Heart left ventricle (tissue), 13 donors: Measurements from ENCODE around the gene ADARB1.

Source experiments
- POLR2A ChIP-seq, 2 donors: fragments of 450-650 bp; IDR thresholded peaks; one replicate each; pipeline ENCODE4 v1.6.1; 2017; ENCODE audit warnings: antibody characterized with exemption in 2 of 2, mild to moderate bottlenecking in 2 of 2, moderate library complexity in 2 of 2
- TF ChIP-seq, protein P1 (sequence below), 12 donors: fragments of 200-600 bp; sonication (generic) in 4 of 12; IDR thresholded peaks; one replicate each; pipeline versions ENCODE4 v1.5.0 to v1.8.0; 2018 to 2022; ENCODE audit warnings: antibody characterized with exemption in 12 of 12, mild to moderate bottlenecking in 5 of 12
- donor health status: ischemic (EF 13 %, LVEDD 7.1; RV severe dilation, severe dysfunction).
- donor health status: DM: no; HTN: yes; CAD: no.
- donor health status: DM: no; HTN: no; CAD: no.
- donor health status: ischemic (EF 25% LVEDD 6.9; RV normal size, moderate dysfunction).
- donor health status: ischemic (EF 25% LVEDD 5.7; RV mildly dilated, moderate dysfunction).
- donor health status: ischemic (EF 35%, LVEDD 5.7; RV mildly dilated, moderate dysfunction).
- donor health status: nonischemic (EF 11% LVEDD 7.7; RV severe dilation, severe dysfunction).
- donor health status: DM: yes; HTN: yes; CAD: no.
- donor health status: PGD.
- donor health status: ischemic (EF 29% LVEDD 5.4; RV normal size, mild dysfunction).
- donor health status: nonischemic (EF 23%, LVEDD 6.1; RV moderate dilation, normal function).

GRCh38 chr21:45118099-45118498, 43.7 kb downstream of the ADARB1 start:
- TF ChIP-seq, protein P1, sequence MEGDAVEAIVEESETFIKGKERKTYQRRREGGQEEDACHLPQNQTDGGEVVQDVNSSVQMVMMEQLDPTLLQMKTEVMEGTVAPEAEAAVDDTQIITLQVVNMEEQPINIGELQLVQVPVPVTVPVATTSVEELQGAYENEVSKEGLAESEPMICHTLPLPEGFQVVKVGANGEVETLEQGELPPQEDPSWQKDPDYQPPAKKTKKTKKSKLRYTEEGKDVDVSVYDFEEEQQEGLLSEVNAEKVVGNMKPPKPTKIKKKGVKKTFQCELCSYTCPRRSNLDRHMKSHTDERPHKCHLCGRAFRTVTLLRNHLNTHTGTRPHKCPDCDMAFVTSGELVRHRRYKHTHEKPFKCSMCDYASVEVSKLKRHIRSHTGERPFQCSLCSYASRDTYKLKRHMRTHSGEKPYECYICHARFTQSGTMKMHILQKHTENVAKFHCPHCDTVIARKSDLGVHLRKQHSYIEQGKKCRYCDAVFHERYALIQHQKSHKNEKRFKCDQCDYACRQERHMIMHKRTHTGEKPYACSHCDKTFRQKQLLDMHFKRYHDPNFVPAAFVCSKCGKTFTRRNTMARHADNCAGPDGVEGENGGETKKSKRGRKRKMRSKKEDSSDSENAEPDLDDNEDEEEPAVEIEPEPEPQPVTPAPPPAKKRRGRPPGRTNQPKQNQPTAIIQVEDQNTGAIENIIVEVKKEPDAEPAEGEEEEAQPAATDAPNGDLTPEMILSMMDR (IDR thresholded peaks at IDR 0.05): no peak
- no peak for TF ChIP-seq POLR2A (IDR thresholded peaks at IDR 0.05)
